SK-N-MC (cell line): ENCODE data around the gene NFKB2.

Source experiments
- EZH2 ChIP-seq: fragments of 200-600 bp; sonication (generic); IDR thresholded peaks from one replicate; pipeline ENCODE4 v1.6.1; 2017; ENCODE audit warnings: antibody characterized with exemption
- FOXP2 ChIP-seq: optimal IDR thresholded peaks from 2 replicates; pipeline ENCODE3; 2011; ENCODE audit warnings: mild to moderate bottlenecking, moderate library complexity; ENCODE audit not compliant: insufficient read depth; ENCODE audit errors: extremely low read length, control extremely low read depth
- POLR2AphosphoS5 ChIP-seq: IDR thresholded peaks from 2 replicates; pipeline ENCODE4 v1.6.1; 2012; ENCODE audit warnings: mild to moderate bottlenecking, low read depth, low read length, borderline replicate concordance

- TF ChIP-seq EZH2, result no peak
- peak; percentile 15; the same call in 1 of the 2 replicates for TF ChIP-seq POLR2AphosphoS5
- TF ChIP-seq FOXP2, result peak; percentile 26
Measured at GRCh38 chr10:102420714-102421506, 25.4 kb downstream of the NFKB2 start, which contains the start of gene FBXL15.
